Mesothelial cell of epicardium (in vitro differentiated cells): ENCODE measurements around the gene PDXP. TPM values are rescaled to one million over a fixed set of nuclear protein-coding genes. Genes with fewer than 3 reads are reported as not detected.

Experiments used
- DNase-seq, 2 experiments: peaks; one replicate each; pipeline ENCODE4 v3.0.0; 2021; ENCODE audit warnings: low spot score in 2 of 2; ENCODE audit not compliant: unreplicated experiment in 2 of 2
- H3K27ac Mint-ChIP-seq: 2 replicates; pipeline ENCODE4 v1.8.0; 2021; ENCODE audit warnings: mixed read lengths
- H3K27me3 Mint-ChIP-seq: 2 replicates; pipeline ENCODE4 v1.8.0; 2021; ENCODE audit warnings: low read depth, mixed read lengths
- H3K36me3 Mint-ChIP-seq: 2 replicates; pipeline ENCODE4 v1.8.0; 2021; ENCODE audit warnings: mixed read lengths
- H3K4me1 Mint-ChIP-seq: 2 replicates; pipeline ENCODE4 v1.8.0; 2021; ENCODE audit warnings: mixed read lengths
- H3K4me3 Mint-ChIP-seq: 2 replicates; pipeline ENCODE4 v1.8.0; 2021; ENCODE audit warnings: mild to moderate bottlenecking, moderate library complexity, mixed read lengths
- H3K9me3 Mint-ChIP-seq: 2 replicates; pipeline ENCODE4 v1.8.0; 2021; ENCODE audit warnings: mixed read lengths
- total RNA-seq: library from RNA; stranded (reverse); gene quantifications from 3 replicates; pipeline ENCODE4 v1.2.1, GENCODE V29; 2021
- TF ChIP-seq, protein P1 (sequence below): fragments of 200-600 bp; sonication (generic); IDR thresholded peaks from one replicate; pipeline ENCODE4 v1.5.0; 2021; ENCODE audit warnings: antibody characterized with exemption; ENCODE audit not compliant: unreplicated experiment

PDXP gene
- total RNA-seq, 1 donor from 2014 or later: 15.6 TPM

DNA sequence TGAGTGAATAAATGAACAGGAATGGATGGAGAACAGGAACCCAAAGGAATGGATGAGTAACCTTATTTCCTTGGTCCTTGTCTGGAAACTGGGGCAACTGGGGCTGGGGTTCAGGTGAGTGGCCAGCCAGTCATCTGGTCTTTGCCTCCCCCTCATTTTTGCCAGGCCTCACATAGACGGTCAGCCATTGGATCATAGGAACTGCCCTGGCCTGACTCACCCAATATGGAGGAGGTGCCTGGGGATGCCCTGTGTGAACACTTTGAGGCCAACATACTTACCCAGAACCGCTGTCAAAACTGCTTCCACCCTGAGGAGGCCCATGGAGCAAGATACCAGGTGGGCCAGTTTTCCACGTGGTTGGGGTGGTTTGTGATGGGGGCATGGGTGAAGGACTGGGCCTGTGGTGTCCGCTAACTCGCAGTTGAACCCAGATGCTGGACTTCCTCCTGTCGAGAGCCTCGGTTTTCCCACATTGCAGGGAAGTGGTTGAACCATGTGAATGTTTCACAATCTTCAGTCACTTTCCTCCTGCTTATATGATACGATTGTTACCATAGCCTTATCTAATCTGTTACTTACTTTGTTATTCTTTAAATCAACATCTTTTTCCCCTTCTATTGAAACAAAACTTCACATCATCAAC lies 42.7 kb downstream of the PDXP start:
- TF ChIP-seq, protein P1, sequence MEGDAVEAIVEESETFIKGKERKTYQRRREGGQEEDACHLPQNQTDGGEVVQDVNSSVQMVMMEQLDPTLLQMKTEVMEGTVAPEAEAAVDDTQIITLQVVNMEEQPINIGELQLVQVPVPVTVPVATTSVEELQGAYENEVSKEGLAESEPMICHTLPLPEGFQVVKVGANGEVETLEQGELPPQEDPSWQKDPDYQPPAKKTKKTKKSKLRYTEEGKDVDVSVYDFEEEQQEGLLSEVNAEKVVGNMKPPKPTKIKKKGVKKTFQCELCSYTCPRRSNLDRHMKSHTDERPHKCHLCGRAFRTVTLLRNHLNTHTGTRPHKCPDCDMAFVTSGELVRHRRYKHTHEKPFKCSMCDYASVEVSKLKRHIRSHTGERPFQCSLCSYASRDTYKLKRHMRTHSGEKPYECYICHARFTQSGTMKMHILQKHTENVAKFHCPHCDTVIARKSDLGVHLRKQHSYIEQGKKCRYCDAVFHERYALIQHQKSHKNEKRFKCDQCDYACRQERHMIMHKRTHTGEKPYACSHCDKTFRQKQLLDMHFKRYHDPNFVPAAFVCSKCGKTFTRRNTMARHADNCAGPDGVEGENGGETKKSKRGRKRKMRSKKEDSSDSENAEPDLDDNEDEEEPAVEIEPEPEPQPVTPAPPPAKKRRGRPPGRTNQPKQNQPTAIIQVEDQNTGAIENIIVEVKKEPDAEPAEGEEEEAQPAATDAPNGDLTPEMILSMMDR: no peak
- Mint-ChIP-seq H3K27ac (no peak overlapping the region), H3K27me3 (no peaks in the 10 kb centered on the region), H3K4me3 (no peak overlapping the region), H3K9me3 (no peaks in the 10 kb centered on the region), H3K36me3 (peaks cover 9% of the 10 kb centered on the region), H3K4me1 (peaks cover 9% of the 10 kb centered on the region)
- DNase-seq: no peak

DNA sequence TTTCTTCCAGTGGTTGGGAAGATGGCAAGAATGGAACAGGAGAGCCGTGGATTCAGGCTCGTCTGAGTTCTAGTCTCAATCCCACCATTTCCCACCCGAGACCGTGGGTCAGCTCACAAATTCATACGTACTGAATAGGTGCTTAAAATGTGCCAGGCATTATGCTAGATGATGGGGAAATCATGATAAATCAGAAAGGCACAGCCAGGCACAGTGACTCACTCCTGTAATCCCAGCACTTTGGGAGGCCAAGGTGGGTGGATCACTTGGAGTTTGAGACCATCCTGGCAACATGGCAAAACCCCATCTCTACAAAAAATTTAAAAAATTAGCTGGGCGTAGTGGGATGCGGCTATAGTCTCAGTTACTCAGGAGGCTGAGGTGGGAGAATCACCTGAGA lies 45.4 kb downstream of the PDXP start:
- Mint-ChIP-seq H3K9me3 (no peaks in the 10 kb centered on the region), H3K36me3 (peaks cover 11% of the 10 kb centered on the region), H3K4me1 (no peaks in the 10 kb centered on the region), H3K27me3 (no peaks in the 10 kb centered on the region), H3K4me3 (no peak overlapping the region), H3K27ac (no peak overlapping the region)
- TF ChIP-seq, protein P1: no peak
- no peak for DNase-seq

DNA sequence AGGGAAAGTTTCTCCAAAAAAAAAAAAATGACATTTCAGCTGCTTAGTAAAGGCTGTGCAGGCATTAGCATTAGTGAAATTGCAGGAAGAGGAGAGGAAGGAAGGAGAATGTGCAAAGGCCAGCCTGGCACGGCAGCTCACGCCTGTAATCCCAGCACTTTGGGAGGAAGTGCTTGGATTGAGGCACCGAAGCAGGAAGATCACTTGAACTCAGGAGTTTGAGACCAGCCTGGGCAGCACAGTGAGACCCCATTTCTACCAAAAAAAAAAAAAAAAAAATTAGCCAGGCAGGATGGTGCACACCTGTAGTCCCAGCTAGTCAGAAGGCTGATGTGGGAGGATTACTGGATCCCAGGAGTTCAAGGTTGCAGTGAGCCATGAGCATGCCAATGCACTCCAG lies 46.1 kb downstream of the PDXP start:
- peaks cover under 1% of the 10 kb centered on the region for H3K9me3 Mint-ChIP-seq
- H3K4me3 Mint-ChIP-seq: no peak overlapping the region

DNA sequence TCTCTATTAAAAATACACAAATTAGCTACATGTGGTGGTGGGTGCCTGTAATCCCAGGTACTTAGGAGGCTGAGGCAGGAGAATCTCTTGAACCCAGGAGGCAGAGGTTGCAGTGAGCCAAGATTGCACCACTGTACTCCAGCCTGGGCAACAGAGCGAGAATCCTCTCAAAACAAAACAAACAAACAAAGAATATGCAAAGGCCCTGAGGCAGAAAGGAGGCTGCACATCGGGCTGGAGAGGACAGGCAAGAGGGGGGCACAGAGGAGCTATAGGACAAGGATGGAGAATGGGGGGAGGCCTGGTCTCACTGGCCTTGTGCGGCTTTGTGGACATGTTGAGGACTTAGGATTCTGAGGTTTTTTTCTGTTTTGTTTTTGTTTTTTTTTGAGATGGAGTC lies 46.7 kb downstream of the PDXP start:
- Mint-ChIP-seq H3K4me1 (no peaks in the 10 kb centered on the region), H3K27ac (no peak overlapping the region), H3K4me3 (no peak overlapping the region), H3K9me3 (peaks cover 4% of the 10 kb centered on the region), H3K36me3 (peaks cover 15% of the 10 kb centered on the region), H3K27me3 (no peaks in the 10 kb centered on the region)
- TF ChIP-seq, protein P1: no peak
- DNase-seq: no peak

More for the DNA sequence above, 46.1 kb downstream of the PDXP start:
- Mint-ChIP-seq H3K27me3 (no peaks in the 10 kb centered on the region), H3K4me1 (no peaks in the 10 kb centered on the region), H3K36me3 (peaks cover 12% of the 10 kb centered on the region), H3K27ac (no peak overlapping the region)
- no peak for DNase-seq
- TF ChIP-seq, protein P1: no peak

DNA sequence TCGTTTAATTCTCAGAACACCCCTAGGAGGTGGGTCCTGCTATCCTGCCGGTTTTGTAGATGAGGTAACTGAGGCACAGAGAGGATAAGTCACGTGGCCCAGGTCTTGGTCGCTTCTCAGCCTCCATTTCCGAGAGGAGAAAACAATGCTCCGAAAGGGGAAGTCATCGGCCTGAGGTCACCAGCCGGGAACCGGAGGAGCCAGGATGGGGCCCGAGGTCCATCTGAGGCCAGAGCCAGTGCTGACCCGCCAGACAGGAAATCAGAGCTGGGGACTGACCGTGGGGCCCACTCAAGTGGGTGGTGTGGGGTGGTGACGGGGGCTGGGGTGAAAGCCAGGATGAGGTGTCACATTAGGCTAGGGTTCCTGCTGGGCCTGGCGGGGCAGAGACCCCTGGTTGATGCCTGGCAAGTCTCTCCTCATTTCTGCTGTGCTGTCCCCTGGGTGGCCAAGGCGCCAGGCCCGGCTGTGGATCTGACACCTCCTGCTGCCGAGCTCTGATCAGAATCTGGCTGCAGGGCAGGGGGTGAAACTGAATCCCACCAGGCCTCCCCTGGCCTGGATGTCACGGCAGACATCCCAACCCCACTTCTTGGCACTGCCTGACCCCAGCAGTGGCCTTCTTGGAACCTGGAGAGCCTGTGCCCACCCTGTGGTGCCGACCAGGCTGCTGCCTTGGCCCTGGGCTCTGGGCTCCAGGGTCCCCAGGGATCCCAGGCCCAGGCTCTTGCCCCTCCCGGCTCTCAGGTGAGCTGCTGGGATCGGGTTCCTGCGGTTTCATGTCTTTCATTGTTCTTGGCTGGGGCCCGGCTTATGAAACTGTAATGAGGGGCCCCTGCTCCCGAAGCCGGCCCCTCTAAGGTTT lies 50.3 kb downstream of the PDXP start:
- Mint-ChIP-seq H3K4me3 (no peak overlapping the region), H3K9me3 (peaks cover 4% of the 10 kb centered on the region), H3K27ac (no peak overlapping the region), H3K27me3 (no peaks in the 10 kb centered on the region), H3K36me3 (peaks cover 10% of the 10 kb centered on the region), H3K4me1 (no peaks in the 10 kb centered on the region)
- TF ChIP-seq, protein P1: no peak
- no peak for DNase-seq
